ENCODE results near the gene ACSS1.

Gene ACSS1

GRCh38 chr20:25030649-25031207 lies 27.2 kb downstream of the ACSS1 start:
- no peak for DNase-seq (ENCODE audit: low spot score)

- no peak for DNase-seq (ENCODE audit: low spot score)
Observed at GRCh38 chr20:25030007-25030648, 27.8 kb downstream of the ACSS1 start.

- DNase-seq (ENCODE audit: low spot score): no peak
Observed at GRCh38 chr20:25025986-25026605, 31.8 kb downstream of the ACSS1 start.

DNA sequence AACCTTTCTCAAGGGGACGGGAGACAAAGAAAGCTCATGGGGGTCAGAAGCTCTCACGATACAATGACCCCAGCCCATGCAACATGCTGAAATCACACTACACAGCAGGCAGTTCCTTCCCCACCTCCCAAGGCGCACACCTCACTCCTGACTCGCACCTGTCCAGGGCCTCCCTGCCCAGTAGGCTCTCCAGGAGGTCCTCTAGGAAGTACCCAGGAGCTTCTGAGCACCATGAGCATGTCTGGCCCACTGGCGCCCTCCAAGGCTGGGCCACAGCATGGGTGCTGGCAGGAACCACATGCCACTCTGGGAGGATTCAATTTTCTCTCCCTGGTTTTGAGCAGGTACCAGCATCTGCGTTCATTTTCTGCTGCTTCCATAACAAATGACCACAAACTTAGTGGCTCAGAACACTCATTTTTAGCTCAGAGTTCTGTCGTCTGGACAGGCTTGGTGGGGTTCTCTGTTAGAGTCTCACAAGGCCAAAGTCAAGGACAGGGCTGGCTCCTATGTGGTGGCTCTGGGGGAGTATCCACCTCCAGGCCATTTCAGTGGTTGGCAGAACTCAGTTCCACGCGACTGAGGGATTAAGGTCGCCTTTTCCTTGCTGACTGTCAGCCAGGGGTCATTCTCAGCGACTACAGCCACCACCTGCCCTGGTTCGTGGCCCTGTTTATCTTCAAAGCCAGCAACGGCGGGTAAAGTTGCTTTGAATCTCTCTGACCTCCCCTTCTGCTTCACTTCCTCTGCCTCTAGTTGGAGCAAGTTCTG lies 32.7 kb downstream of the ACSS1 start:
- DNase-seq (ENCODE audit: low spot score): no peak

DNA sequence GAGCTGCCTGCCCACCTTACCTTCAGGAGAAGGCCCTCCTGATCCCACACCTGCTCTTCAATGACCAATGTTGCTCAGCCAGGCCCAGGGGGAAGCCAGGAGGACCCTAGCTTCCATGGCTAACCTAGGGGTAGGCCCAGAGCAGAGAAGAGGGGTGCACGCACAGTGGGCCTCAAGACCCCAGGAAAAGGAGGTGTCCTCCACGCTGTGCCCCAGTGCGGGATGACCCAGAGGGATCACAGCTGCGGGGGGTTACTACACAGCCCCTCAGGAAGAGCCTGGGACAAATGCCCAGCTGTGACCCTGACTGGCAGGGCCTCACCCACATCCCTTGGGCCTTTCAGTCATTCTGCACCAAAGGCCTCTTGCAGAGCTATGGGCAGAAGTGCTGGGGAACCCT lies 33.8 kb downstream of the ACSS1 start:
- DNase-seq (ENCODE audit: low spot score): no peak

GRCh38 chr20:25023356-25023755 lies 34.6 kb downstream of the ACSS1 start:
- no peak for DNase-seq (ENCODE audit: low spot score)

DNA sequence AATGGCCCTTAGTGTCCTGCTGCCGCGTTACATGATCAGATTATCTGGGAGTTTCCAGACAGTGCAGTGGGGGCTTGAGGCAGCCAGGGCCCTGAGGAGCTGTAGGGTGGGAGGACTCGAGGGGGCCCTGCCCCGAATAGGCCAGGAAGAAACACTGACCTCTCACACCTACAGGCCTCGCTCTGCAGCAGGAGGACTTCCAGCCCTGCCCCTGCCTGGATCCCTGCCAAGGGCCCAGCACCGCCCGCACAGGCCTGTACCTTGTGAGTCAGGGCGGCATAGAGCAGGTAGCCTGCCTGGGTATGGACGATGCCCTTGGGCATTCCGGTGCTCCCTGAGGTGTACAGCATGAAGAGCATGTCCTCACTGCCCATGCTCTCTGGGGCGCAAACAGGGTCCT lies 35.3 kb downstream of the ACSS1 start:
- DNase-seq (ENCODE audit: low spot score): no peak

- no peak for DNase-seq (ENCODE audit: low spot score)
Observed at GRCh38 chr20:25021336-25021735, 36.6 kb downstream of the ACSS1 start.

DNA sequence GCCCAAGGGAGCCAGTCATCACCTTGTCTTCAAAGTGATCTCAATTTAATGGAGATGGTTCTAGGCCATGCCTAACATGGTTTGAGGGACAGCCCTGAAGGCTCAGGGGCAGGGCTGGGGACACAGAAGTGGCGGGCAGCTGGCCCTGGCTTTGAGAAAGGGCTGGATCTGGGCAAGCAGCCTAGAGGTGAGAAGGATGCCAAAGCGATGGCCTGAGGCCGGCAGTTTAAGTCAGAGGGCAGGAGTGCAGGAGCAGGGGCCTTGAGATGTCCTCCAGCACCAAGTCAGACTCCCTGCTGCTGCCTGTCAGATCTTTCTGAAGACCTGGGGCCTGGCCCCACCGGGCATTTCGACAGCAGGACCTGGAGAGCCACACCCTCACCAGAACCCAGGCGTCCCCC lies 37.0 kb downstream of the ACSS1 start:
- DNase-seq (ENCODE audit: low spot score): peak; percentile 50

DNA sequence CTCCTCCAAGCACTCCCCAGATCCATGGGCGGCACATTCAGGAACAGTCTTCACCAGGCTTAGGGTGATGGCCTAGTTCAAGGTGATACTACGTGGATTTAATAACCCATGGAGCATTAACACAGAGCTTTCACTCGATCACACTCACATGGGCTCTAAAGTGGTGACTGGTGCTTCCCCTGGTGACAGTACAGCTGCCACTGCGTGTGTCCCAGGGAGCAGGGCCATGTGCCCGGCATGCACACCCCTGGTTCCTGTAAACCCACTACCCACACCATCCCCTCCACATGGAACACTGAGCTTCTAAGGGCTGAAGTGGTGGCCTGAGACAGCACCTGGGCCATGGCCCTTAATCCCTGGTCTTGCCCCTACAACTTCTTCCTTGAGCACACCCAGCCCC lies 37.6 kb downstream of the ACSS1 start:
- DNase-seq (ENCODE audit: low spot score): no peak

- DNase-seq (ENCODE audit: low spot score): no peak
Observed at GRCh38 chr20:25019381-25020155, 38.4 kb downstream of the ACSS1 start.

GRCh38 chr20:25018841-25019240 lies 39.1 kb downstream of the ACSS1 start:
- DNase-seq (ENCODE audit: low spot score): no peak

DNA sequence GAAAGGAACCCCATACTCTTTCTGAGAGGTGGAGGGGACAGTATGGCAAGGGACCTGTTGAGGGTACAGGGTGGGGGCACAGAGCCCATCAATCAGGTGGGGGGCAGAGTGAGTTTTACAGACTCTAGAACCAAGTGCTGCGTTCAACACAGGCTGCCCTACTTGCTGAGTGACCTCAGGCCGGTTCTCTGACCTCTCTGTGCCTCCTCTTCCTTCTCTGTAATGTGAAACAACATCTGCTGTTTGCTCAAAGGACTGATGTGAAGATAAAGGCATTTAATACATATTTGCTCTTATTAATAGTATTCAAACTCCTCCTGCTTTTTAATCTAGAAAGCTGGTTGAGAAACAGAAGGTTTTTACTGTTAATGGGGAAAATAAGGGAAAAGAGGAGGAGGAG lies 39.5 kb downstream of the ACSS1 start:
- no peak for DNase-seq (ENCODE audit: low spot score)

- DNase-seq (ENCODE audit: low spot score): peak; percentile 21
Observed at GRCh38 chr20:25017257-25017803, 40.6 kb downstream of the ACSS1 start.

DNA sequence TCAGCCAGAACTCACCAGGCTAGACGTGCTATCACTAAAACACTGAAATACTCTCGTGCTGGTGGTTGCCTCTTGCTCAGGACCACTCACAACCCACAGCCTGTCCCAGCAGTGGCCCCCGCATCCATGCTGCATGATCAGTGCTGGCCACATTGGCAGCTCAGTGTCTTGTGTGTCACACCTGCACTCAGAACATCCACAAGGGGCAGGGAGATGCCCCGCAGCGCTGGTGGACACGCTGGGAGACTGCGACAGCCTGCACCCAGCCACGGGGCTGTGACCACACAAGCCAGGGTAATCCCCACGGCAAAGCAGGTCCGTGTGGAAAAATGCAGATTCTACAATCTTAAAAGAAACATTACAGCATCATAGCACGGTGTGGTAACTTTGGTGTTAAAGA lies 41.5 kb downstream of the ACSS1 start:
- DNase-seq (ENCODE audit: low spot score): no peak

DNA sequence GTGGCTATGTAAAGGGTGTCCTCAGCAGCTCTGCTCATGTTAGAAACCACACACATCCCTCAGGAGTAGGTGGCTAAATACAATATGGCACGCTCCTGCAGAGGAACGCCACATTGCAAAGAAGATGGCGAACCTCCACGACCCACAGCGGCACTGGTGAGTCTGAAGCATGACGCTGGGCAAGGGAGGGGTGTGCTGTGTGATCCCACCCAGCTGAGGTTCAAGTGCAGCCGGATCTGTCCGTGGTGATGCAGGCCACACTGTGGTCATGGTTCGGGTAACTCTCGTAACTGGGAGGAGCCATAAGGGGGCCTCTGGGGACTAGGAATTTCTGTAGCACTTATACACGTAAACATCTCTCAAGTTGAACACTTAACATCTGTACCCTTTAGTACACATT lies 42.0 kb downstream of the ACSS1 start:
- no peak for DNase-seq (ENCODE audit: low spot score)

DNA sequence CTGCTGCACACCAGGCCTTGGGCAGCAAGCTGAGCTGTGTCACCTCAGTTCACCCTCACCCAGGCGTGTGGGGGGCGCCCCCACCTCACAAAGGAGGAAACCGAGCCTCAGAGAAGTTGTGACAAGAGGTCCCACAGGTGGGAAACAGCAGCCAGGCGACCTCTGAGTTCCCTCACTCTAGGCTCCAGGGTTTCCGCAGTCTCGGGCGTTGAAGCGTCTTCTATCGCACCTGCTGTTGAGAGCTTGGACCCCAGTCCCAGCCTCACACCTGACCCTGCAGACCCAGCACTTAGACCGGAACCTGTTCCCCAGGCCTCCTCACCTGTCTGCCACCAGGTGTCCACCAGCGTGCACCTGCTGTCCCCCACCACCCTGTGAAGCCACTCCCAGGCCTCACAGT lies 43.1 kb downstream of the ACSS1 start:
- no peak for DNase-seq (ENCODE audit: low spot score)

DNA sequence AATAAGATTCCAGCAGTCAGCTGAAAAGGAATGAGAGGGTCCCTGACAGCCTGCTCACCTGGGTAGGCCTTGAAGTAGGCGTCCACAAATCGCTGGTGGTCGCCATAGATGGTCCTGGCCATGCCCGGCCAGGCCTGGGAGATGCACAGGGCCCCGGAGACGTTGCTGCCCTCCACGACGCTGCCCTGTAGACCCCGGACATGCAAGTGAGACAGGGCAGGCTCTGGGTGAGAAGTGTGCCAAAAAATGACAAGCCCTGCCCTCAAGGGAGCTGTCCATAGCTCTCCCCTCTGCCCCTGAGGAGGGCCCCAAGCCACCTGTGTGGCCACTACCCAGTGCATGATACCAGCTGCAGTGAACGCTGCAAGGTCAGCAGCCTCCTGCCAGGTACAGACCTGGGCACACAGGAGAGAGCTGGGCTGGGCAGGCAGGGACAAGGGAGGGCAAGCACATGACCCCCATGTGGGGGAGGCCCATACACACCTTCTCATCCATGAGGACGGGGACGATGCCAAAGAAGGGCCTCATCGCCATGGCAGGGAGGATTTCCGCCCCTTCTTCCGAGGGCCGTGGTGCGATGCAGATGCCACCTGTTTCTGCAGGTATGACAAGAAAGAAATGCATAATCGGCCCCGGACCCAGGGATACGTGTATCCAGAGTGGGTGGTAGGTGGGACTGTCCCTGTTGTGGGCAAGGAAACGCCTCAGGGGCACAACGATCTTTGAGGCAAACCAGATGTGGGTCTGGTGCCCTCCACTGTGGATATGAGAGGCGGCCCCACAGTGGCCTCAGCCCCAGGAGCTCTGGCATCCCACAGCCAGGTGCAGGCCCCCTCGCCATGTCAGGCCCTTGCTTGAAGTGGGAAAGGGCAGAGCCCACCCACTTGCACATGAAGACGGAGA lies 44.2 kb downstream of the ACSS1 start:
- DNase-seq (ENCODE audit: low spot score): no peak

DNA sequence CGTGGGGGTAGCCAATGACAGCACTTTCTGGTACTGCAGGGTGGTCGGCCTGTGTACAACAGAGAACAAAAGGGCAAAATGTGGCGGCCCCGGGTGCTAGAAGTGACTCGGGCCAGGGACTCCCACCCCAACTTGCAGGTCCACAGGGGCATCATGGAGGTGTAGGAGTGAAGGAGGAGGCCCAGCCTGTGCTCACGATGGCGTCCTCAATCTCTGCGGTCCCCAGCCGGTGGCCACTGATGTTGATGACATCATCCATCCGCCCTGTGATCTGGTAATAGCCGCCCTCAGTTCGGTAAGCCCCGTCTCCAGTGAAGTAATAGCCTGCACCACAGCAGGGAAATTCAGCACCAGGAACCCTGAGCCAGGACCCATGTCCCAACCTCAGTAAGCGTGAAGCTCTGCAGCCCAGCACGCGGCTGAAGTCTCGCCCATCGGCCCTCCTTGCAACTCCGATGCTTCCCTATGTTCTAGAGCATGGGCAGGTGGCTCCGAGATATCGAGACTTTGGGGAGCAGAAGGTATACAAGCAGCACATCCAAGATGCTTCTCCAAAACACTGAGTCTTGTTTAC lies 45.2 kb downstream of the ACSS1 start:
- no peak for DNase-seq (ENCODE audit: low spot score)

- no peak for DNase-seq (ENCODE audit: low spot score)
Observed at GRCh38 chr20:25011831-25012241, 46.1 kb downstream of the ACSS1 start.

GRCh38 chr20:25011261-25011660 lies 46.7 kb downstream of the ACSS1 start:
- no peak for DNase-seq (ENCODE audit: low spot score)
